ENCODE measurements around the gene EXOC6B. TPM values are rescaled to one million over a fixed set of nuclear protein-coding genes. Genes with fewer than 3 reads are reported as not detected.

EXOC6B gene
- polyA plus RNA-seq, 4 donors = 6.9 to 12.6 (median 8.5) TPM

DNA sequence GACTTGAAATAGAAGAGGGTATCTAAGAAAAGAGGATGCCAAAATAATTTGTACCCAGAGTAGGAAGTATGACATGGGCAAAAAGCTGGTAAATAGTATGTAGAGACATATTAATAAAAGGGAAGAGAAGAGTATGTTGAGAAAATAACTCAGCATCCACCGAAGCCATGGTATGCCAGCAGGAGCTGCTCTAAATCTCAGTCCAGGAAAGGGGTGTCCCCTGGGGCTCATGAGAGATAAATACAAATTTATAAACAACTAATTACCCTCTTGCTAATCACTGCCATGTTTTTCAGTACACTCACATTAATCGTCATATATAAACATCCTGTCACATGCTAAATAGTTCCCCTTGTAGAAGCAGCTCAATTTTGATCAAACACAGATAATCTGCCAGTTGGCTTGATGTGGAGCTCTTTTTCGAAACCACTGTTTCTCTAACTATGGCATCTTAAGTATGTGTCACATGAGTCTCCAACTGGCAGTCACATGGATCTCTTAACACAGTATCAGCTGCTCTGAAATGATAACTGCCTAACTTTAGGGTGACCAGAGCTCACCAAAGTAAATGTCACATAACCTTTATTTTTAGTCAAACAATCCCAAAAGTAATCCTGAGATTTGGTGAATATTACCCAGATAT, 31.9 kb downstream of the EXOC6B start:
- Histone ChIP-seq H3K9me3 (ENCODE audit: control insufficient read depth in 2 of 2, insufficient read depth in 1 of 2, low read depth in 1 of 2, low read length in 1 of 2) (no peaks in the 10 kb centered on the region), H3K36me3 (ENCODE audit: control insufficient read depth in 3 of 3, insufficient read depth in 2 of 3, low read depth in 1 of 3, low read length in 3 of 3) (no peaks in the 10 kb centered on the region), H3K27ac (ENCODE audit: low read depth in 1 of 3, low read length in 2 of 3) (no peak overlapping the region), H3K27me3 (ENCODE audit: control insufficient read depth in 3 of 3, insufficient read depth in 3 of 3, low read length in 3 of 3) (no peaks in the 10 kb centered on the region), H3K4me3 (ENCODE audit: low read depth in 1 of 3, low read length in 3 of 3) (no peak overlapping the region), H3K4me1 (ENCODE audit: control insufficient read depth in 3 of 3, insufficient read depth in 2 of 3, low read depth in 1 of 3, low read length in 2 of 3) (no peaks in the 10 kb centered on the region)
- FAIRE-seq (no peak), DNase-seq (peak in 1 of 2 donors; percentile 27)
- 56 to 83% (median 74%) methylated on average over 3 of the region's 3 CpGs for WGBS, 3 donors

DNA sequence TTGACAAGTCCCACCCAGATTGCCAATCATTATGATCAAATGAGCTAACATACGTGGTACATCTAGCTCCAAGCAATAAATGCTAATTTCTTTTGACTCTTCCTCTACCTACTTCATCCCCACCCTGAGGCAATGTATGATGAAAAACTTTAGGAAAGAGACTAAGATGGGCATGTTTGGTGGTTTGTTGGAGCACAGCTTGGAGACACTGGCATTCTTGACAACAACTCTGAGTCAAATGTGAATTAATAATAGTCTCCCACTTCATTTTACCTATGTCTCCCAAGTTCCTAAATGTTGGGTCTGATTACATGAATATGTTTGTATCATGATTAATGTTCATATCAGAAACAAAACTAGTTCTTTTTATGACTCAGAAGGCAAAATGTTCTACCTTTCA, 36.6 kb downstream of the EXOC6B start:
- WGBS, 3 donors = 76 to 81% (median 78%) methylated on average over 1 of the region's 1 CpG
- H3K36me3 ChIP-seq (ENCODE audit: control insufficient read depth in 3 of 3, insufficient read depth in 2 of 3, low read depth in 1 of 3, low read length in 3 of 3) = no peaks in the 10 kb centered on the region
- H3K27ac ChIP-seq (ENCODE audit: low read depth in 1 of 3, low read length in 2 of 3) = no peak overlapping the region
- H3K4me1 ChIP-seq (ENCODE audit: control insufficient read depth in 3 of 3, insufficient read depth in 2 of 3, low read depth in 1 of 3, low read length in 2 of 3) = peaks cover 0 to 1% (median 0%) of the 10 kb centered on the region in 3 donors
- H3K4me3 ChIP-seq (ENCODE audit: low read depth in 1 of 3, low read length in 3 of 3) = no peak overlapping the region
- peaks cover 0 to 9% of the 10 kb centered on the region in 2 donors for H3K9me3 ChIP-seq (ENCODE audit: control insufficient read depth in 2 of 2, insufficient read depth in 1 of 2, low read depth in 1 of 2, low read length in 1 of 2)
- H3K27me3 ChIP-seq (ENCODE audit: control insufficient read depth in 3 of 3, insufficient read depth in 3 of 3, low read length in 3 of 3) = no peaks in the 10 kb centered on the region
- DNase-seq = no peak
- FAIRE-seq = no peak

DNA sequence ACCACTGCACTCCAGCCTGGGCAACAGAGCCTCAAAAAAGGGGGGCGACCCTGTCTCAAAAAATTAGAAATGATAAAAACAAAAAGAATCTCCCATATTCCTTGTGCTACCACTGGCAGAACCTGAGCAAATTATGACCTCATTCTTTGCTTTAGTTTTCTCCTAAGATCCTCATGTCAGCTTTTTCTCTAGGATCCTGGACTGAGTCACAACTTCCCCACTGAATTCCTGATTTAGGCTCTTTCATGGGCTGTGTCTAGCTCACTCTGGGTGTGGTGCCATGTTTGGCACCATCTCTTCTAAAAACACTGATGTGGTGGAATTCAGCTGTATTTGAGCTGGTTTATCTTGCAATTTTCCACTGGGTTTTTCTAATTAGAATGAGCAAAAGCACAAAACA, 37.1 kb downstream of the EXOC6B start:
- H3K36me3 ChIP-seq (ENCODE audit: control insufficient read depth in 3 of 3, insufficient read depth in 2 of 3, low read depth in 1 of 3, low read length in 3 of 3) = no peaks in the 10 kb centered on the region
- no peak for FAIRE-seq
- H3K4me1 ChIP-seq (ENCODE audit: control insufficient read depth in 3 of 3, insufficient read depth in 2 of 3, low read depth in 1 of 3, low read length in 2 of 3) = peaks cover 0 to 1% (median 0%) of the 10 kb centered on the region in 3 donors
- no peak overlapping the region for H3K4me3 ChIP-seq (ENCODE audit: low read depth in 1 of 3, low read length in 3 of 3)
- WGBS, 3 donors = 93 to 100% (median 96%) methylated on average over 1 of the region's 1 CpG
- peaks cover 0 to 9% of the 10 kb centered on the region in 2 donors for H3K9me3 ChIP-seq (ENCODE audit: control insufficient read depth in 2 of 2, insufficient read depth in 1 of 2, low read depth in 1 of 2, low read length in 1 of 2)
- no peak for DNase-seq
- no peaks in the 10 kb centered on the region for H3K27me3 ChIP-seq (ENCODE audit: control insufficient read depth in 3 of 3, insufficient read depth in 3 of 3, low read length in 3 of 3)
- H3K27ac ChIP-seq (ENCODE audit: low read depth in 1 of 3, low read length in 2 of 3) = no peak overlapping the region

DNA sequence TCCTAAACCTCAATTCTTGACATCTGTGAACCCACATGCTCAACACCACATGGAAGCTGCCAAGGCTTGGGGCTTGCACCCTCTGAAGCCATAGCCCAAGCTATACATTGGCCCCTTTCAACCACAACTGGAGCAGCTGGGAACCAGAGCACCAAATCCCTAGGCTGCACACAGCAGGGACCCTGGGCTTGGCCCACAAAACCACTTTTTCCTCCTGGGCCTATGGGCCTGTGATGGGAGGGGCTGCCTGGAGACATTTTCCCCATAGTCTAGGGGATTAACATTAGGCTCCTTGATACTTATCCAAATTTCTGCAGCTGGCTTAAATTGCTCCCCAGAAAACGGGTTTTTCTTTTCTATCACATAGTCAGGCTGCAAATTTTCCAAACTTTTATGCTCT, 40.3 kb downstream of the EXOC6B start:
- no peaks in the 10 kb centered on the region for H3K27me3 ChIP-seq (ENCODE audit: control insufficient read depth in 3 of 3, insufficient read depth in 3 of 3, low read length in 3 of 3)
- H3K36me3 ChIP-seq (ENCODE audit: control insufficient read depth in 3 of 3, insufficient read depth in 2 of 3, low read depth in 1 of 3, low read length in 3 of 3) = no peaks in the 10 kb centered on the region
- H3K4me1 ChIP-seq (ENCODE audit: control insufficient read depth in 3 of 3, insufficient read depth in 2 of 3, low read depth in 1 of 3, low read length in 2 of 3) = peaks cover 0 to 1% (median 0%) of the 10 kb centered on the region in 3 donors
- 80 to 96% (median 80%) methylated on average over 1 of the region's 1 CpG for WGBS, 3 donors
- DNase-seq = no peak
- H3K4me3 ChIP-seq (ENCODE audit: low read depth in 1 of 3, low read length in 3 of 3) = no peak overlapping the region
- no peak overlapping the region for H3K27ac ChIP-seq (ENCODE audit: low read depth in 1 of 3, low read length in 2 of 3)
- no peak for FAIRE-seq
- peaks cover 0 to 9% of the 10 kb centered on the region in 2 donors for H3K9me3 ChIP-seq (ENCODE audit: control insufficient read depth in 2 of 2, insufficient read depth in 1 of 2, low read depth in 1 of 2, low read length in 1 of 2)

DNA sequence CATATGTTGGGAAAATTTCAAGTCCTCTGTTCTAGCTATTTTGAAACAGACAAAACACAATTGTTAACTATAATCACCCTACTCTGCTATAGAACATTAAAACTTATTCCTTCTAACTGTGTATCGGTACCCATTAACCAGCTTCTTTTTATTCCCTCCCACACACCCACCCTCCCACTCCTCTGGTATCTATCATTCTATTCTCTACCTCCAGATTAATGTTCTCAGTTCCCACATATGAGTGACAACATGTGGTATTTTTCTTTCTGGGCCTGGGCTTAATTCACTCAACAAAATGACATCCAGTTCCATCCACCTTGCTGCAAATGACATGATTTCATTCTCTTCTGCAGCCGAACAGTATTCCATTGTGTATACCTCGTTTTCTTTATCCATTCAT, 43.3 kb downstream of the EXOC6B start:
- WGBS, 3 donors = 82 to 87% (median 86%) methylated on average over 3 of the region's 3 CpGs
- Histone ChIP-seq H3K27ac (ENCODE audit: low read depth in 1 of 3, low read length in 2 of 3) (no peak overlapping the region), H3K27me3 (ENCODE audit: control insufficient read depth in 3 of 3, insufficient read depth in 3 of 3, low read length in 3 of 3) (no peaks in the 10 kb centered on the region), H3K4me3 (ENCODE audit: low read depth in 1 of 3, low read length in 3 of 3) (no peak overlapping the region), H3K36me3 (ENCODE audit: control insufficient read depth in 3 of 3, insufficient read depth in 2 of 3, low read depth in 1 of 3, low read length in 3 of 3) (no peaks in the 10 kb centered on the region), H3K4me1 (ENCODE audit: control insufficient read depth in 3 of 3, insufficient read depth in 2 of 3, low read depth in 1 of 3, low read length in 2 of 3) (peaks cover 0 to 1% (median 0%) of the 10 kb centered on the region in 3 donors), H3K9me3 (ENCODE audit: control insufficient read depth in 2 of 2, insufficient read depth in 1 of 2, low read depth in 1 of 2, low read length in 1 of 2) (peaks cover 0 to 9% of the 10 kb centered on the region in 2 donors)
- DNase-seq = no peak
- FAIRE-seq = no peak

DNA sequence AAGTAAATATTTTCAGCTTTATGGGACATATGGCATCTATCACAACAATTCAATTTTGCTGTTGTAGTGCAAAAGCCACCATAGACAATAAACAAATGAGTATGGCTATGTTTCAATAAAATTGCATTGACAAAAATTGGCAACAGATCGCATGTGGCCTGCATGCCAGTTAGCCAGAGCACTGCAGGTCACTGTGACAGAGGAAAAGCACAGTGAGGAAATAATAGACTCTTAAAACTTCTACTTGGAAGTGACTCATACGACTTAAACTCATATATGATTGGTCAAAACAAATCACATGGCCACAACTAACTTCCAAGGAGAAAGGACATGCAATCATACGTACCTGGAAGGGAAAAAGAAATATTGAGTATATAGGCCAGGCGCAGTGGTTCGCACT, 44.4 kb downstream of the EXOC6B start:
- H3K4me3 ChIP-seq (ENCODE audit: low read depth in 1 of 3, low read length in 3 of 3) = no peak overlapping the region
- peaks cover 0 to 13% of the 10 kb centered on the region in 2 donors for H3K9me3 ChIP-seq (ENCODE audit: control insufficient read depth in 2 of 2, insufficient read depth in 1 of 2, low read depth in 1 of 2, low read length in 1 of 2)
- DNase-seq (no peak), FAIRE-seq (no peak)
- no peaks in the 10 kb centered on the region for H3K27me3 ChIP-seq (ENCODE audit: control insufficient read depth in 3 of 3, insufficient read depth in 3 of 3, low read length in 3 of 3)
- H3K36me3 ChIP-seq (ENCODE audit: control insufficient read depth in 3 of 3, insufficient read depth in 2 of 3, low read depth in 1 of 3, low read length in 3 of 3) = no peaks in the 10 kb centered on the region
- H3K4me1 ChIP-seq (ENCODE audit: control insufficient read depth in 3 of 3, insufficient read depth in 2 of 3, low read depth in 1 of 3, low read length in 2 of 3) = peaks cover 0 to 1% (median 0%) of the 10 kb centered on the region in 3 donors
- H3K27ac ChIP-seq (ENCODE audit: low read depth in 1 of 3, low read length in 2 of 3) = no peak overlapping the region
- WGBS, 3 donors = 78 to 96% (median 91%) methylated on average over 5 of the region's 5 CpGs

DNA sequence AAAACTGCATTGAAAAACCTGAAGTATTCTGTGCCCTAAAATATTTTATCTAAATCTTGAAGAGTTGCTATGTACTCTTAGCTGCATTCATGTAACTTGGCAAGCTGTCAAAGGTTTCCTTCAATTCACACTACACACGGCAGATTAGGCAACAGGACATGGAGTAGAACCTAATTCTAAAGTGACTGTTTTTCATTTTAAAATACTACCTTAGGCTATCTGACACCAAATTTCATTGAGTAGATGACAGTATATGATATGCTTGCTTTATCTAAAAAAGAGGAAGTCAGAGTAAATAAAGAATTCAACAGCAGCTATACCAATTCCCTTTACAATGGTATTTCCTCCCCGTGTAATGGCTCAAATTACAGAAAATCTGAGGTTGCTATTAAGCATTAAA, 45.4 kb downstream of the EXOC6B start:
- Histone ChIP-seq H3K36me3 (ENCODE audit: control insufficient read depth in 3 of 3, insufficient read depth in 2 of 3, low read depth in 1 of 3, low read length in 3 of 3) (no peaks in the 10 kb centered on the region), H3K4me1 (ENCODE audit: control insufficient read depth in 3 of 3, insufficient read depth in 2 of 3, low read depth in 1 of 3, low read length in 2 of 3) (peaks cover 0 to under 1% (median 0%) of the 10 kb centered on the region in 3 donors), H3K4me3 (ENCODE audit: low read depth in 1 of 3, low read length in 3 of 3) (no peak overlapping the region), H3K9me3 (ENCODE audit: control insufficient read depth in 2 of 2, insufficient read depth in 1 of 2, low read depth in 1 of 2, low read length in 1 of 2) (peaks cover 0 to 9% of the 10 kb centered on the region in 2 donors), H3K27ac (ENCODE audit: low read depth in 1 of 3, low read length in 2 of 3) (no peak overlapping the region), H3K27me3 (ENCODE audit: control insufficient read depth in 3 of 3, insufficient read depth in 3 of 3, low read length in 3 of 3) (no peaks in the 10 kb centered on the region)
- FAIRE-seq (peak; percentile 44), DNase-seq (peak in 1 of 2 donors; percentile 32)
- WGBS, 3 donors = 29 to 34% (median 34%) methylated on average over 2 of the region's 2 CpGs

DNA sequence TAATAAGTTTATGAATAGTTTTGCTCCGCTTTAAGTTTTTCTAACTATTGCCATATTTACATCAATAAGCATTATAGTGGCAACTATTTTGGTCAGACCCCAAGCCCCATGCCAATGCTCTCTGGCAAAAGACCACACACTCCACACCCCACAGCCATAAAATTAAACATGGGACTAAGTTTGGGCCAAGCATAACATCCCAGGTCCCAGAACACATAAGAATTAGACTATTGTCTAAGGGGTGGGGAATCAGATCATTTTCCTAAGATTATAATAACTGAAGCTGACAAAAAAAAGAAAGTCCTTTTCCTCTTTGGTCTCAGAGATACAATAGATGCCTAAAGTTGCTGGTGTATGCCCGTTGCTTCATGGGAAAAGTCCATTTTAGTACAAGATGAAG, 46.3 kb downstream of the EXOC6B start:
- Histone ChIP-seq H3K9me3 (ENCODE audit: control insufficient read depth in 2 of 2, insufficient read depth in 1 of 2, low read depth in 1 of 2, low read length in 1 of 2) (peaks cover 0 to 6% of the 10 kb centered on the region in 2 donors), H3K4me3 (ENCODE audit: low read depth in 1 of 3, low read length in 3 of 3) (no peak overlapping the region), H3K4me1 (ENCODE audit: control insufficient read depth in 3 of 3, insufficient read depth in 2 of 3, low read depth in 1 of 3, low read length in 2 of 3) (no peaks in the 10 kb centered on the region), H3K27me3 (ENCODE audit: control insufficient read depth in 3 of 3, insufficient read depth in 3 of 3, low read length in 3 of 3) (no peaks in the 10 kb centered on the region), H3K27ac (ENCODE audit: low read depth in 1 of 3, low read length in 2 of 3) (no peak overlapping the region), H3K36me3 (ENCODE audit: control insufficient read depth in 3 of 3, insufficient read depth in 2 of 3, low read depth in 1 of 3, low read length in 3 of 3) (no peaks in the 10 kb centered on the region)
- WGBS, 3 donors = 84 to 93% (median 92%) methylated on average over 2 of the region's 2 CpGs
- DNase-seq (no peak), FAIRE-seq (no peak)

DNA sequence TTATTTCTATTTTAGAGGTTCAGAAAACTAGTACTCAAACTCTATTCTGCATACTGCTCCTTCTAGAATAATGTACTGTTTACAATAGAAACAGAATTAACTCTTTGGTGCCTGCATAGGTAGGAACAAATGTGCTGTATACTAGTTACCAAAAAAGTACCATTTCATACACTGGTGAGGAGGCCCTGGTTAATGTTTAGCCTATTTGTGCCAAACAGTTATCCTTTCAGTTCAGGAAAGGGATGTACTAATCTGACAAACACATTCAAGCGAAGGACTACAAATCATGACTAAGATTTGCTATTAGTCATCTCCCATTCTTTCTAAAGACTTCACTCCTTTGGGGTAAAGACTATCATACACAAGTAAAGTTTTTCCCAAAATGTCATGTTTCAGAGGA, 47.4 kb downstream of the EXOC6B start:
- Histone ChIP-seq H3K36me3 (ENCODE audit: control insufficient read depth in 3 of 3, insufficient read depth in 2 of 3, low read depth in 1 of 3, low read length in 3 of 3) (no peaks in the 10 kb centered on the region), H3K4me1 (ENCODE audit: control insufficient read depth in 3 of 3, insufficient read depth in 2 of 3, low read depth in 1 of 3, low read length in 2 of 3) (no peaks in the 10 kb centered on the region), H3K27ac (ENCODE audit: low read depth in 1 of 3, low read length in 2 of 3) (no peak overlapping the region), H3K27me3 (ENCODE audit: control insufficient read depth in 3 of 3, insufficient read depth in 3 of 3, low read length in 3 of 3) (no peaks in the 10 kb centered on the region), H3K4me3 (ENCODE audit: low read depth in 1 of 3, low read length in 3 of 3) (no peak overlapping the region), H3K9me3 (ENCODE audit: control insufficient read depth in 2 of 2, insufficient read depth in 1 of 2, low read depth in 1 of 2, low read length in 1 of 2) (peaks cover 0 to 4% of the 10 kb centered on the region in 2 donors)
- no peak for FAIRE-seq
- peak in 1 of 2 donors; percentile 17 for DNase-seq
- 61 to 66% (median 63%) methylated on average over 1 of the region's 1 CpG for WGBS, 3 donors
